ENCODE data around the gene HOXD11.

- no peak for TF ChIP-seq CTCF (IDR thresholded peaks at IDR 0.05; ENCODE audit: low read depth, low read length, poor library complexity, severe bottlenecking)
- TF ChIP-seq EZH2phosphoT487 (IDR thresholded peaks at IDR 0.05; ENCODE audit: borderline replicate concordance, low read length): no peak
These were observed 3.9 kb upstream of the HOXD11 start for GRCh38 chr2:176103194-176103593.

Data from DOHH2 (cell line).